HepG2 (cell line): ENCODE results near the gene IFT88. TPM values are rescaled to one million over a fixed set of nuclear protein-coding genes. Genes with fewer than 3 reads are reported as not detected.

Experiments
- ATF1 ChIP-seq: IDR thresholded peaks from 2 replicates; pipeline ENCODE4 v1.6.1; 2016; ENCODE audit warnings: mild to moderate bottlenecking, control low read depth
- ETV5 ChIP-seq: IDR thresholded peaks from 2 replicates; pipeline ENCODE4 v1.6.1; 2018; ENCODE audit warnings: missing biosample characterization, missing genetic modification reagents, inconsistent platforms, borderline replicate concordance
- PHF5A ChIP-seq: IDR thresholded peaks from one replicate; pipeline ENCODE4 v1.6.1; 2018; ENCODE audit warnings: low read depth, missing genetic modification reagents; ENCODE audit not compliant: unreplicated experiment
- RARG ChIP-seq: sonication (generic); formaldehyde crosslinking; IDR thresholded peaks from 2 replicates; pipeline ENCODE4 v1.4.0; 2020; ENCODE audit warnings: low read depth, mild to moderate bottlenecking, missing genetic modification reagents
- RBFOX2 ChIP-seq: fragments of 200-400 bp; formaldehyde crosslinking; IDR thresholded peaks from 2 replicates; pipeline ENCODE4 v1.6.1; 2017; ENCODE audit warnings: low read depth, mild to moderate bottlenecking, low read length
- SAP130 ChIP-seq: IDR thresholded peaks from 2 replicates; pipeline ENCODE4 v1.6.1; 2016; ENCODE audit warnings: low read depth
- SCMH1 ChIP-seq: sonication (generic); formaldehyde crosslinking; IDR thresholded peaks from 2 replicates; pipeline ENCODE4 v1.9.0; 2021; ENCODE audit warnings: missing genetic modification reagents, mild to moderate bottlenecking, borderline replicate concordance
- SNAPC5 ChIP-seq: sonication (generic); formaldehyde crosslinking; IDR thresholded peaks from 2 replicates; pipeline ENCODE4 v1.8.1; 2023; ENCODE audit warnings: mild to moderate bottlenecking, missing genetic modification reagents, borderline replicate concordance
- YEATS4 ChIP-seq: sonication (generic); formaldehyde crosslinking; IDR thresholded peaks from 2 replicates; pipeline ENCODE4 v1.4.0; 2020; ENCODE audit warnings: missing genetic modification reagents, borderline replicate concordance
- ZHX1 ChIP-seq: sonication (generic); formaldehyde crosslinking; IDR thresholded peaks from 2 replicates; pipeline ENCODE4 v1.8.1; 2022; ENCODE audit warnings: low read depth, mild to moderate bottlenecking, missing genetic modification reagents
- ZNF138 ChIP-seq: sonication (generic); formaldehyde crosslinking; IDR thresholded peaks from 2 replicates; pipeline ENCODE4 v1.5.0; 2020; ENCODE audit warnings: mild to moderate bottlenecking, low read depth, missing genetic modification reagents
- ZNF18 ChIP-seq: sonication (generic); formaldehyde crosslinking; IDR thresholded peaks from 2 replicates; pipeline ENCODE4 v1.8.0; 2022; ENCODE audit warnings: mild to moderate bottlenecking, missing genetic modification reagents; ENCODE audit not compliant: insufficient replicate concordance
- ZNF512B ChIP-seq: sonication (generic); formaldehyde crosslinking; IDR thresholded peaks from 2 replicates; pipeline ENCODE4 v1.5.1; 2020; ENCODE audit warnings: missing genetic modification reagents, mild to moderate bottlenecking, borderline replicate concordance
- ZNF687 ChIP-seq: sonication (generic); formaldehyde crosslinking; IDR thresholded peaks from 2 replicates; pipeline ENCODE4 v1.5.1; 2020; ENCODE audit warnings: mild to moderate bottlenecking, missing genetic modification reagents, moderate library complexity
- ZNF883 ChIP-seq: sonication (generic); formaldehyde crosslinking; IDR thresholded peaks from 2 replicates; pipeline ENCODE4 v1.5.1; 2020; ENCODE audit warnings: mild to moderate bottlenecking, missing genetic modification reagents; ENCODE audit errors: not compliant biosample characterization
- ZSCAN20 ChIP-seq: sonication (generic); formaldehyde crosslinking; IDR thresholded peaks from 2 replicates; pipeline ENCODE4 v1.4.0; 2020; ENCODE audit warnings: missing genetic modification reagents, mild to moderate bottlenecking, borderline replicate concordance
- polyA plus RNA-seq, 8 experiments: library from polyadenylated mRNA; depleted of rRNA in 3 of 8; stranded (reverse) in 7 of 8; unstranded in 1 of 8; fragments of >200 nt; fragmentation: Illumina TruSeq in 4 of 8; extraction: Trizol in 4 of 8; gene quantifications; 2 replicates each; pipeline versions ENCODE4 v1.2.1 to v1.2.3, GENCODE V29; 2011 to 2016; ENCODE audit warnings: low read depth in 4 of 8, missing spikeins in 1 of 8, mixed read lengths in 1 of 8; ENCODE audit not compliant: insufficient read depth in 1 of 8
- total RNA-seq, 5 experiments: library from RNA; depleted of rRNA; stranded (reverse); fragments of >200 nt; fragmentation: Illumina TruSeq; extraction: Trizol; gene quantifications; 2 replicates each; pipeline ENCODE4 v1.2.3, GENCODE V29; 2016; ENCODE audit warnings: low read depth in 1 of 5

The IFT88 gene
- total and polyA plus RNA-seq, 2 of the 13 experiments (the other 11 are each of a cell fraction or from before 2014, with no cell fraction given): 8.4 to 19.9 TPM

GRCh38 chr13:20702915-20703779 is 136.2 kb downstream of the IFT88 start, which contains the start of gene IL17D (continued):
- TF ChIP-seq ZHX1 (CRISPR knock-in tag) (no peak), SAP130 (CRISPR knock-in tag) (peak; percentile 31), RARG (CRISPR knock-in tag) (no peak), ATF1 (no peak), YEATS4 (CRISPR knock-in tag) (peak; percentile 45; the same call in 1 of the 2 replicates), ZNF18 (CRISPR knock-in tag) (no peak), SNAPC5 (CRISPR knock-in tag) (no peak), SCMH1 (no peak), ETV5 (CRISPR knock-in tag) (0 out of 2 replicates have a peak, but pooled peaks have one; percentile 17), ZNF883 (peak; percentile 38), ZNF512B (CRISPR knock-in tag) (no peak), ZNF138 (no peak), RBFOX2 (peak; percentile 55; the same call in 1 of the 2 replicates), PHF5A (CRISPR knock-in tag) (no peak), ZNF687 (peak; percentile 93), ZSCAN20 (CRISPR knock-in tag) (no peak)
